IPS DF 19.7 (cell line): ENCODE data around the gene XRRA1.
"Not testable (repeated sequence)": the region's sequence is repeated elsewhere in the genome, so short reads cannot be mapped to it uniquely, and the experiment has no call there.

Source experiments
- DNase-seq: peaks from one replicate; pipeline ENCODE4 v3.0.0-alpha.2; 2013; ENCODE audit warnings: low read depth, low spot score

XRRA1 gene

GRCh38 chr11:74837191-74837590, 111.7 kb downstream of the XRRA1 start:
- DNase-seq: no peak

GRCh38 chr11:74826901-74827300, 122.0 kb downstream of the XRRA1 start:
- DNase-seq: no peak

GRCh38 chr11:74825596-74825995, 123.3 kb downstream of the XRRA1 start:
- DNase-seq: not testable (repeated sequence)

- DNase-seq: no peak
Measured at GRCh38 chr11:74824285-74824982, 124.5 kb downstream of the XRRA1 start.

GRCh38 chr11:74822170-74822569, 126.7 kb downstream of the XRRA1 start:
- DNase-seq: no peak

- DNase-seq: no peak
Measured at GRCh38 chr11:74820763-74821162, 128.1 kb downstream of the XRRA1 start.

- no peak for DNase-seq
Measured at GRCh38 chr11:74819400-74819799, 129.5 kb downstream of the XRRA1 start.

GRCh38 chr11:74818283-74818946, 130.5 kb downstream of the XRRA1 start:
- no peak for DNase-seq

GRCh38 chr11:74816664-74817063, 132.2 kb downstream of the XRRA1 start:
- no peak for DNase-seq

GRCh38 chr11:74815966-74816365, 132.9 kb downstream of the XRRA1 start:
- DNase-seq: no peak

GRCh38 chr11:74809801-74810200, 139.1 kb downstream of the XRRA1 start:
- DNase-seq: no peak

GRCh38 chr11:74806267-74806666, 142.6 kb downstream of the XRRA1 start:
- DNase-seq: no peak

GRCh38 chr11:74791333-74792100, 157.4 kb downstream of the XRRA1 start:
- no peak for DNase-seq
